Renal cortical epithelial cell (primary cell): ENCODE data around the gene RPL38. TPM values are rescaled to one million over a fixed set of nuclear protein-coding genes. Genes with fewer than 3 reads are reported as not detected.

Experiments
- DNase-seq: peaks from one replicate; pipeline ENCODE4 v3.0.0-alpha.2; 2011; ENCODE audit warnings: low read depth
- total RNA-seq: library from RNA; depleted of rRNA; stranded (reverse); fragments of >200 nt; gene quantifications from 2 replicates; pipeline ENCODE4 v1.2.3, GENCODE V29; 2014

RPL38 gene
- total RNA-seq, 1 donor from 2014 or later: 436 TPM

- no peak for DNase-seq
Observed at GRCh38 chr17:74250324-74250995, 47.0 kb downstream of the RPL38 start.

- DNase-seq: no peak
Observed at GRCh38 chr17:74251051-74251450, 47.6 kb downstream of the RPL38 start.

GRCh38 chr17:74251569-74251968 is 48.1 kb downstream of the RPL38 start:
- DNase-seq: no peak

GRCh38 chr17:74252211-74252610 is 48.7 kb downstream of the RPL38 start:
- no peak for DNase-seq

- no peak for DNase-seq
Observed at GRCh38 chr17:74253036-74253435, 49.6 kb downstream of the RPL38 start.

GRCh38 chr17:74257311-74257710 is 53.8 kb downstream of the RPL38 start:
- DNase-seq: no peak

- DNase-seq: no peak
Observed at GRCh38 chr17:74259667-74260524, 56.4 kb downstream of the RPL38 start.

Other genes with a start within 250 kb of the RPL38 start
- under 0.01 and 0.60 TPM in 2 replicates for gene TTYH2, start 9.9 kb downstream of the RPL38 start, total RNA-seq
- not detected in 2 replicates for gene DNAI2, start 70.6 kb downstream of the RPL38 start, total RNA-seq
- gene KIF19, start 122.5 kb downstream of the RPL38 start, total RNA-seq: not detected in 2 replicates
- gene BTBD17, start 158.2 kb downstream of the RPL38 start, total RNA-seq: not detected in 2 replicates
- gene GPR142, start 163.8 kb downstream of the RPL38 start, total RNA-seq: not detected in 2 replicates
- 91.0 and 345 TPM in 2 replicates for gene GPRC5C, start 228.4 kb downstream of the RPL38 start, total RNA-seq